Vagina (tissue), 2 donors: ENCODE measurements around the gene CCDC12. TPM values are rescaled to one million over a fixed set of nuclear protein-coding genes. Genes with fewer than 3 reads are reported as not detected.
A peak's percentile ranks its signal among the peaks of the same experiment; 100 is the strongest.

Source experiments
- DNase-seq, 2 donors: peaks; one replicate each; pipeline ENCODE4 v3.0.0-alpha.2; 2017; ENCODE audit errors: extremely low spot score in 2 of 2
- H3K27ac ChIP-seq: fragments of 200-600 bp; sonication (generic); one replicate; pipeline ENCODE4 v1.5.1; 2019
- H3K27me3 ChIP-seq: fragments of 200-600 bp; sonication (generic); one replicate; pipeline ENCODE4 v1.5.1; 2019
- H3K36me3 ChIP-seq, 2 donors: fragments of 200-600 bp; sonication (generic); one replicate each; pipeline ENCODE4 v1.5.1; 2017 to 2019
- H3K4me1 ChIP-seq: fragments of 200-600 bp; sonication (generic); one replicate; pipeline ENCODE4 v1.5.1; 2019
- H3K4me3 ChIP-seq, 2 donors: fragments of 200-600 bp; sonication (generic); 1 replicate in 1 of 2; 2 replicates in 1 of 2; pipeline ENCODE4 v1.5.1; 2016 to 2019
- H3K9me3 ChIP-seq: fragments of 200-600 bp; sonication (generic); one replicate; pipeline ENCODE4 v1.5.1; 2019
- CTCF ChIP-seq, 3 experiments: fragments of 450-650 bp in 2 of 3; fragments of 200-600 bp in 1 of 3; sonication (generic) in 1 of 3; IDR thresholded peaks; one replicate each; pipeline ENCODE4 v1.5.1; 2017 to 2019; ENCODE audit warnings: antibody characterized with exemption in 3 of 3, mild to moderate bottlenecking in 2 of 3, moderate library complexity in 2 of 3
- POLR2A ChIP-seq, 2 donors: fragments of 450-650 bp; IDR thresholded peaks; one replicate each; pipeline ENCODE4 v1.6.1; 2017; ENCODE audit warnings: antibody characterized with exemption in 2 of 2, mild to moderate bottlenecking in 2 of 2, moderate library complexity in 2 of 2
- POLR2AphosphoS5 ChIP-seq, 2 donors: sonication (generic); formaldehyde crosslinking; IDR thresholded peaks; one replicate each; pipeline ENCODE4 v1.9.0; 2017; ENCODE audit warnings: antibody characterized with exemption in 2 of 2, mild to moderate bottlenecking in 2 of 2, low read depth in 1 of 2; ENCODE audit not compliant: insufficient read depth in 1 of 2
- intact Hi-C: fragments of 100-400 bp; cut with DNase I; formaldehyde crosslinking; loops from one replicate; pipeline ENCODE4 v1.15.1; 2023
- total RNA-seq: library from RNA; depleted of rRNA; stranded (reverse); fragments of >200 nt; gene quantifications from one replicate; pipeline ENCODE4 v1.2.3, GENCODE V29; 2016

The CCDC12 gene
- total RNA-seq, 1 donor from 2014 or later, result 55.5 TPM

GRCh38 chr3:46989146-46989810, 12.7 kb upstream of the CCDC12 start:
- TF ChIP-seq POLR2AphosphoS5 (IDR thresholded peaks at IDR 0.05; ENCODE audit: insufficient read depth in 1 of 2, low read depth in 1 of 2) (no peak), CTCF (IDR thresholded peaks at IDR 0.05) (no peak), POLR2A (IDR thresholded peaks at IDR 0.05) (no peak)

GRCh38 chr3:46988616-46989015, 12.1 kb upstream of the CCDC12 start:
- DNase-seq, result no peak
- Histone ChIP-seq H3K4me3 (no peak overlapping the region), H3K4me1 (peaks cover 51% of the 10 kb centered on the region), H3K27me3 (no peaks in the 10 kb centered on the region), H3K9me3 (no peaks in the 10 kb centered on the region), H3K36me3 (peaks cover 0 to 4% of the 10 kb centered on the region in 2 donors), H3K27ac (peak overlapping the region; percentile 81)
- TF ChIP-seq CTCF (IDR thresholded peaks at IDR 0.05) (no peak), POLR2AphosphoS5 (IDR thresholded peaks at IDR 0.05; ENCODE audit: insufficient read depth in 1 of 2, low read depth in 1 of 2) (no peak), POLR2A (IDR thresholded peaks at IDR 0.05) (no peak)
- intact Hi-C loops, result no loop called here

More at GRCh38 chr3:46989146-46989810, 12.7 kb upstream of the CCDC12 start:
- Histone ChIP-seq H3K27me3 (no peaks in the 10 kb centered on the region), H3K4me1 (peaks cover 49% of the 10 kb centered on the region), H3K36me3 (peaks cover 0 to 11% of the 10 kb centered on the region in 2 donors), H3K27ac (no peak overlapping the region), H3K9me3 (no peaks in the 10 kb centered on the region), H3K4me3 (no peak overlapping the region)
- intact Hi-C loops, result no loop called here
- no peak for DNase-seq

GRCh38 chr3:46987743-46988401, 11.3 kb upstream of the CCDC12 start:
- no peaks in the 10 kb centered on the region for H3K9me3 ChIP-seq
- no peaks in the 10 kb centered on the region for H3K27me3 ChIP-seq
- no peak overlapping the region for H3K4me3 ChIP-seq
- intact Hi-C loops, result no loop called here
- DNase-seq, result no peak
- H3K36me3 ChIP-seq, result no peaks in the 10 kb centered on the region
- H3K27ac ChIP-seq, result peak overlapping the region; percentile 81
- peaks cover 51% of the 10 kb centered on the region for H3K4me1 ChIP-seq
- TF ChIP-seq POLR2AphosphoS5 (IDR thresholded peaks at IDR 0.05; ENCODE audit: insufficient read depth in 1 of 2, low read depth in 1 of 2) (peak; percentile 23 to 77), POLR2A (IDR thresholded peaks at IDR 0.05) (no peak)

GRCh38 chr3:46987319-46987742, 10.8 kb upstream of the CCDC12 start:
- no peak for TF ChIP-seq POLR2A (IDR thresholded peaks at IDR 0.05)
- no peak for TF ChIP-seq POLR2AphosphoS5 (IDR thresholded peaks at IDR 0.05; ENCODE audit: insufficient read depth in 1 of 2, low read depth in 1 of 2)
- no peak for TF ChIP-seq CTCF (IDR thresholded peaks at IDR 0.05)
- Histone ChIP-seq H3K4me1 (peaks cover 51% of the 10 kb centered on the region), H3K27ac (peak overlapping the region; percentile 81), H3K27me3 (no peaks in the 10 kb centered on the region), H3K9me3 (no peaks in the 10 kb centered on the region), H3K36me3 (no peaks in the 10 kb centered on the region), H3K4me3 (no peak overlapping the region)
- intact Hi-C loops, result no loop called here
- no peak for DNase-seq

- DNase-seq, result no peak
- Histone ChIP-seq H3K9me3 (no peaks in the 10 kb centered on the region), H3K27me3 (no peaks in the 10 kb centered on the region), H3K36me3 (no peaks in the 10 kb centered on the region), H3K4me1 (peaks cover 52% of the 10 kb centered on the region), H3K4me3 (no peak overlapping the region), H3K27ac (peak overlapping the region; percentile 81)
- intact Hi-C loops, result no loop called here
- TF ChIP-seq POLR2AphosphoS5 (IDR thresholded peaks at IDR 0.05; ENCODE audit: insufficient read depth in 1 of 2, low read depth in 1 of 2) (no peak), POLR2A (IDR thresholded peaks at IDR 0.05) (no peak), CTCF (IDR thresholded peaks at IDR 0.05) (no peak)
Measured at GRCh38 chr3:46986782-46987310, 10.3 kb upstream of the CCDC12 start.
